GM23248 (cell line): ENCODE results near the gene BCL11B.

Experiments
- EZH2 ChIP-seq: fragments of 200-600 bp; sonication (generic); IDR thresholded peaks from 2 replicates; pipeline ENCODE4 v1.6.1; 2018; ENCODE audit warnings: antibody characterized with exemption, mild to moderate bottlenecking; ENCODE audit not compliant: insufficient read depth, poor library complexity, severe bottlenecking
- EZH2phosphoT487 ChIP-seq: fragments of 200-600 bp; sonication (generic); IDR thresholded peaks from 2 replicates; pipeline ENCODE4 v1.6.1; 2018; ENCODE audit warnings: antibody characterized with exemption, moderate library complexity, mild to moderate bottlenecking, low read depth; ENCODE audit not compliant: insufficient read depth

GRCh38 chr14:99177046-99177655 lies 94.8 kb downstream of the BCL11B start:
- TF ChIP-seq EZH2 = no peak
- no peak for TF ChIP-seq EZH2phosphoT487
